Colonic mucosa (tissue), 4 donors: ENCODE measurements around the gene GLTPD2. TPM values are rescaled to one million over a fixed set of nuclear protein-coding genes. Genes with fewer than 3 reads are reported as not detected.

Experiments
- DNase-seq: peaks from one replicate; pipeline ENCODE4 v3.0.0-alpha.2; 2020
- H3K27ac ChIP-seq: fragments of 200-600 bp; one replicate; pipeline ENCODE4 v1.8.0; 2021
- H3K27me3 ChIP-seq: fragments of 200-600 bp; one replicate; pipeline ENCODE4 v1.8.0; 2021
- H3K36me3 ChIP-seq: fragments of 200-600 bp; one replicate; pipeline ENCODE4 v1.8.0; 2021
- H3K4me1 ChIP-seq: fragments of 200-600 bp; one replicate; pipeline ENCODE4 v1.8.0; 2021; ENCODE audit warnings: mild to moderate bottlenecking
- H3K4me3 ChIP-seq: fragments of 200-600 bp; one replicate; pipeline ENCODE4 v1.8.0; 2021
- H3K9ac ChIP-seq, 2 donors: one replicate each; pipeline ENCODE4 v1.7.0; 2013; ENCODE audit warnings: control low read depth in 2 of 2, low read depth in 2 of 2, low read length in 2 of 2
- H3K9me3 ChIP-seq: fragments of 200-600 bp; one replicate; pipeline ENCODE4 v1.8.0; 2021
- intact Hi-C: fragments of 100-400 bp; cut with DNase I; formaldehyde crosslinking; loops from one replicate; pipeline ENCODE4 v1.14.1; 2022
- total RNA-seq, 2 donors: library from RNA; stranded (reverse); fragmentation: NEBNext Ultra II Directional in 1 of 2; extraction: Animal tissue kit (Norgen Biotek cat#: 25700) in 1 of 2; gene quantifications; one replicate each; pipeline ENCODE4 v1.2.1, GENCODE V29; 2021
- TF ChIP-seq, protein P1 (sequence below): fragments of 200-600 bp; IDR thresholded peaks from one replicate; pipeline ENCODE4 v1.8.0; 2022; ENCODE audit warnings: antibody characterized with exemption, mild to moderate bottlenecking
- donor health status: healthy.
- donor health status: DM: no; HTN: no; CAD: no.
- donor health status: DM: no; HTN: no; CAD: no.

Gene GLTPD2
- total RNA-seq, 2 donors from 2014 or later, result 0.35 to 0.40 TPM

DNA sequence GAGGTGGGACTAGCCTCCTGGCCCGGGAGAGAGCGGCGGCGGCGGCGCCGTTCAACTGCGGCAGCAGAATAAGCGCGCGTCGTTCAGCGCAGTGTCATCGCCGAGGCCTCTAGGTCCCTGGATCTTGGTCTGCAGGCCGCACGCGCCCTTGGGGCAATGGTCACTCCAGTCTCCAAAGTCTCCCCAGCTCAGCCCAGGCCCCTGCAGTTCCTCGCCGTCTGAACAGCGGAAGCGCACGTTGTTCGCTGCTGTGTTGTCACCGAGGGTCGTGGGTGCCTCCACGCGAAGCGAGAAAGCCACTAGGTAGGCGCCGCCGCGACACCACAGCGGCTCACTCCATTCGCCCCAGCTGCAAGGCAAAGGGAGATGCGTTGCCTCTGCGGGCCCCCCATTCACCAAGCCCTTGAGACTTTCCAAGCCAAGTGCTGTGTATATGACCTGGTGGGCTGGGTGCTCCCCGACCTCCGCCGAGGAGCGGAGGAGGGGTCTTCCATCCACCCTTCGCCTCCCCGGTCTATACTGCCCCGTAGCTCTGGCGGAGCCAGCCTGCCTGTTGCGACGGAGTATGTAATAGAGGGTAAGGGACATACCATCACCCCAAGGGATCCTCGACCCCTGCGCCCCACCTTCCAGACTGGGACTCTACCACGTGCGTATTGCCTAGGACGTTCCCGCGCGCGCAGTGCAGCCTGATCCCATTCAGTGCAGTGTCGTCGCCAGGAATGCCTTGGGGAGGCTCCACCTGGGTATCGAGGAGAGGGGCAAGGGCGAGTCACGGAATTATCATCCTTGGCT is 3.3 kb upstream of the GLTPD2 start:
- peaks cover 5% of the 10 kb centered on the region for H3K27me3 ChIP-seq
- no peak overlapping the region for H3K4me3 ChIP-seq
- H3K4me1 ChIP-seq, result no peaks in the 10 kb centered on the region
- H3K9me3 ChIP-seq, result no peaks in the 10 kb centered on the region
- no peak for DNase-seq
- TF ChIP-seq, protein P1, sequence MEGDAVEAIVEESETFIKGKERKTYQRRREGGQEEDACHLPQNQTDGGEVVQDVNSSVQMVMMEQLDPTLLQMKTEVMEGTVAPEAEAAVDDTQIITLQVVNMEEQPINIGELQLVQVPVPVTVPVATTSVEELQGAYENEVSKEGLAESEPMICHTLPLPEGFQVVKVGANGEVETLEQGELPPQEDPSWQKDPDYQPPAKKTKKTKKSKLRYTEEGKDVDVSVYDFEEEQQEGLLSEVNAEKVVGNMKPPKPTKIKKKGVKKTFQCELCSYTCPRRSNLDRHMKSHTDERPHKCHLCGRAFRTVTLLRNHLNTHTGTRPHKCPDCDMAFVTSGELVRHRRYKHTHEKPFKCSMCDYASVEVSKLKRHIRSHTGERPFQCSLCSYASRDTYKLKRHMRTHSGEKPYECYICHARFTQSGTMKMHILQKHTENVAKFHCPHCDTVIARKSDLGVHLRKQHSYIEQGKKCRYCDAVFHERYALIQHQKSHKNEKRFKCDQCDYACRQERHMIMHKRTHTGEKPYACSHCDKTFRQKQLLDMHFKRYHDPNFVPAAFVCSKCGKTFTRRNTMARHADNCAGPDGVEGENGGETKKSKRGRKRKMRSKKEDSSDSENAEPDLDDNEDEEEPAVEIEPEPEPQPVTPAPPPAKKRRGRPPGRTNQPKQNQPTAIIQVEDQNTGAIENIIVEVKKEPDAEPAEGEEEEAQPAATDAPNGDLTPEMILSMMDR, result no peak
- no peak overlapping the region for H3K9ac ChIP-seq
- no peaks in the 10 kb centered on the region for H3K36me3 ChIP-seq
- intact Hi-C loops, result loop anchor here (5.0 kb wide), 1 partner anchor 53 kb away; the partner anchor contains the start of gene MED11
- no peak overlapping the region for H3K27ac ChIP-seq

- Histone ChIP-seq H3K36me3 (no peaks in the 10 kb centered on the region), H3K9ac (peak within 1 kb of the TSS in 1 of 2 donors; percentile 58), H3K27me3 (peaks cover 5% of the 10 kb centered on the region), H3K9me3 (no peaks in the 10 kb centered on the region), H3K4me3 (no peak within 1 kb of the TSS), H3K4me1 (no peaks in the 10 kb centered on the region), H3K27ac (no peak within 1 kb of the TSS)
- intact Hi-C loops, result loop anchor here (5.0 kb wide), 1 partner anchor 54 kb away; the partner anchor contains the start of gene MED11
- no peak for DNase-seq
- TF ChIP-seq, protein P1, result no peak
These were observed 2.7 kb upstream of the GLTPD2 start, which contains the start of gene VMO1 for GRCh38 chr17:4786106-4786511. TSS of gene VMO1 (minus strand) at chr17:4786364. CDS start at chr17:4786352, 12 bp downstream.

DNA sequence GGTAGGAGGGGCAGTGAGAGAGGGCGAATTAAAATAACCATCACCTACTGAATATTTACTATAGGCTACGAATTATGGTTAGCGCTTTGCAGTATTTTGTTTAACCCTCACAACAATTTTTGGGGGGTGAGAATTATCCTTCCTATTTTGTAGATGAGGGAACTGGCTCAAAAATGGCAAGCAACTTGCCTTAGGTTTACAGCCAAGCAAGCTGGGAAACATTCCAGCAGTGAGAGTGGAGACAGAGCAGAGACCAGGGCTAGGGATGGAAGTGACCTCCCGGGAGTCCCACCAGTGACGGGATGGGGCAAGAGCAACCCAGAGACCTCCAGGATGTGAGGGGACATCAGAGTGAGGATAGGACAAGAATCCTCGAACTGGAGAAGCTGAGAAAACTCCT is 2.2 kb upstream of the GLTPD2 start:
- DNase-seq, result no peak
- Histone ChIP-seq H3K9ac (peak overlapping the region in 1 of 2 donors; percentile 58), H3K27me3 (peaks cover 5% of the 10 kb centered on the region), H3K9me3 (no peaks in the 10 kb centered on the region), H3K27ac (no peak overlapping the region), H3K4me3 (no peak overlapping the region), H3K36me3 (no peaks in the 10 kb centered on the region), H3K4me1 (no peaks in the 10 kb centered on the region)
- TF ChIP-seq, protein P1, result no peak
- intact Hi-C loops, result loop anchor here (5.0 kb wide), 1 partner anchor 54 kb away; the partner anchor contains the start of gene MED11

- intact Hi-C loops, result loop anchor here (2.0 to 5.0 kb wide), 2 partner anchors 56 to 101 kb away; partner anchors contain the start of gene MED11
- H3K36me3 ChIP-seq, result no peaks in the 10 kb centered on the region
- no peak for DNase-seq
- no peaks in the 10 kb centered on the region for H3K4me1 ChIP-seq
- no peaks in the 10 kb centered on the region for H3K9me3 ChIP-seq
- no peak overlapping the region for H3K27ac ChIP-seq
- peaks cover 5% of the 10 kb centered on the region for H3K27me3 ChIP-seq
- peak overlapping the region; percentile 77 to 82 for H3K9ac ChIP-seq
- TF ChIP-seq, protein P1, result no peak
- no peak overlapping the region for H3K4me3 ChIP-seq
These were observed 481 bp upstream of the GLTPD2 start for GRCh38 chr17:4788159-4788806.

GRCh38 chr17:4789701-4789950 is 862 bp downstream of the GLTPD2 start:
- H3K36me3 ChIP-seq, result no peaks in the 10 kb centered on the region
- intact Hi-C loops, result loop anchor here (2.0 to 5.0 kb wide), 2 partner anchors 57 to 99 kb away; partner anchors contain the start of gene MED11
- H3K4me1 ChIP-seq, result no peaks in the 10 kb centered on the region
- H3K9me3 ChIP-seq, result no peaks in the 10 kb centered on the region
- H3K27me3 ChIP-seq, result peaks cover 5% of the 10 kb centered on the region
- peak overlapping the region; percentile 58 for H3K4me3 ChIP-seq
- peak overlapping the region; percentile 94 for H3K27ac ChIP-seq
- TF ChIP-seq, protein P1, result no peak
- peak overlapping the region; percentile 77 to 82 for H3K9ac ChIP-seq
- DNase-seq, result no peak
